Spleen (tissue), 11 donors: ENCODE data around the gene COL12A1. TPM values are rescaled to one million over a fixed set of nuclear protein-coding genes. Genes with fewer than 3 reads are reported as not detected.

Experiments
- DNase-seq: peaks from one replicate; pipeline ENCODE4 v3.0.0-alpha.2; 2020
- H3K27ac ChIP-seq, 8 donors: fragments of 200-600 bp; sonication (generic) in 7 of 8; 1 replicate in 4 of 8; 2 replicates in 4 of 8; pipeline versions ENCODE4 v1.5.0 to v1.8.0; 2016 to 2021; ENCODE audit warnings: inconsistent platforms in 4 of 8, mild to moderate bottlenecking in 4 of 8, moderate library complexity in 1 of 8
- H3K27me3 ChIP-seq, 7 donors: fragments of 200-600 bp; sonication (generic) in 6 of 7; replicated peaks in 1 of 7; 1 replicate in 4 of 7; 2 replicates in 3 of 7; pipeline versions ENCODE4 v1.5.0 to v1.8.0; 2016 to 2021; ENCODE audit warnings: inconsistent platforms in 3 of 7, mild to moderate bottlenecking in 1 of 7
- H3K36me3 ChIP-seq, 6 donors: fragments of 200-600 bp; sonication (generic) in 5 of 6; 1 replicate in 4 of 6; 2 replicates in 2 of 6; pipeline versions ENCODE4 v1.5.0 to v1.8.0; 2016 to 2021; ENCODE audit warnings: inconsistent platforms in 2 of 6
- H3K4me1 ChIP-seq, 6 donors: fragments of 200-600 bp; sonication (generic) in 5 of 6; 1 replicate in 3 of 6; 2 replicates in 3 of 6; pipeline versions ENCODE4 v1.5.0 to v1.8.0; 2016 to 2021; ENCODE audit warnings: inconsistent platforms in 3 of 6
- H3K4me3 ChIP-seq, 8 donors: fragments of 200-600 bp; sonication (generic) in 7 of 8; 1 replicate in 4 of 8; 2 replicates in 4 of 8; pipeline versions ENCODE4 v1.5.0 to v1.8.0; 2016 to 2021; ENCODE audit warnings: inconsistent platforms in 4 of 8, mild to moderate bottlenecking in 4 of 8, moderate library complexity in 2 of 8
- H3K9me3 ChIP-seq, 8 donors: fragments of 200-600 bp; sonication (generic) in 7 of 8; 1 replicate in 4 of 8; 2 replicates in 4 of 8; pipeline versions ENCODE4 v1.5.0 to v1.8.0; 2016 to 2021; ENCODE audit warnings: inconsistent platforms in 4 of 8
- CTCF ChIP-seq, 11 experiments: fragments of 200-600 bp in 7 of 11; fragments of 450-650 bp in 4 of 11; sonication (generic) in 4 of 11; IDR thresholded peaks in 8 of 11; conservative IDR thresholded peaks in 3 of 11; 1 replicate in 7 of 11; 2 replicates in 4 of 11; pipeline versions ENCODE4 v1.4.0 to v1.8.0; 2016 to 2021; ENCODE audit warnings: antibody characterized with exemption in 11 of 11, inconsistent platforms in 4 of 11, mild to moderate bottlenecking in 1 of 11
- POLR2A ChIP-seq, 3 donors: fragments of 450-650 bp; IDR thresholded peaks; one replicate each; pipeline ENCODE4 v1.5.1; 2017; ENCODE audit warnings: antibody characterized with exemption in 3 of 3, mild to moderate bottlenecking in 1 of 3
- POLR2AphosphoS5 ChIP-seq, 3 donors: sonication (generic); formaldehyde crosslinking; IDR thresholded peaks; one replicate each; pipeline ENCODE4 v1.5.1; 2017; ENCODE audit warnings: antibody characterized with exemption in 3 of 3
- WGBS, 5 donors: extraction: QIAGEN DNeasy Blood & Tissue Kit in 3 of 5; methylation state at CpG; one replicate each; pipeline versions ENCODE4 v1.1.5 to v1.1.7; 2013 to 2018; 5-methylcytosine and 5-hydroxymethylcytosine counted together
- intact Hi-C: fragments of 100-400 bp; cut with DNase I; formaldehyde crosslinking; loops from one replicate; pipeline ENCODE4 v1.15.0; 2023; ENCODE audit warnings: low total_unique reads
- polyA plus RNA-seq, 3 donors: library from polyadenylated mRNA; stranded (reverse); fragments of 200-250 nt; gene quantifications; one replicate each; pipeline ENCODE4 v1.2.1, GENCODE V29; 2013
- total RNA-seq, 7 donors: library from RNA; depleted of rRNA in 3 of 7; stranded (reverse); fragments of >200 nt in 3 of 7; fragmentation: NEBNext Ultra II Directional in 4 of 7; extraction: Animal tissue kit (Norgen Biotek cat#: 25700) in 4 of 7; gene quantifications; one replicate each; pipeline versions ENCODE4 v1.1.0 to v1.2.1, GENCODE V29; 2016 to 2021
- donor health status: healthy with polysubstance abuse.
- donor health status: DM: no; HTN: no; CAD: no; lungs with moderate emphysema.
- donor health status: DM: no; HTN: no; CAD: no.
- donor health status: Bipolar disorder and iron deficiency.
- donor health status: healthy.
- donor health status: DM: no; HTN: no; CAD: no.
- donor health status: DM: yes; HTN: yes; CAD: no.

The COL12A1 gene
- total and polyA plus RNA-seq, 10 donors: 2.5 to 32.6 (median 21.2) TPM

- Histone ChIP-seq H3K4me1 (no peaks in the 10 kb centered on the region), H3K36me3 (no peaks in the 10 kb centered on the region), H3K27me3 (peaks cover 0 to 4% (median 0%) of the 10 kb centered on the region in 7 donors), H3K9me3 (no peaks in the 10 kb centered on the region), H3K4me3 (no peak overlapping the region), H3K27ac (no peak overlapping the region)
- DNase-seq: no peak
- TF ChIP-seq POLR2A (IDR thresholded peaks at IDR 0.05) (no peak), POLR2AphosphoS5 (IDR thresholded peaks at IDR 0.05) (no peak), CTCF (IDR thresholded peaks at IDR 0.05 in 8 of 11, conservative IDR thresholded peaks at IDR 0.05 in 3 of 11) (no peak)
- intact Hi-C loops: no loop called here
- 80 to 90% (median 84%) methylated on average over 9 of the region's 9 CpGs for WGBS, 5 donors
These were observed 75.1 kb downstream of the COL12A1 start for GRCh38 chr6:75130784-75131183.

GRCh38 chr6:75128878-75129570, 76.8 kb downstream of the COL12A1 start:
- TF ChIP-seq POLR2AphosphoS5 (IDR thresholded peaks at IDR 0.05) (no peak), POLR2A (IDR thresholded peaks at IDR 0.05) (no peak), CTCF (IDR thresholded peaks at IDR 0.05 in 8 of 11, conservative IDR thresholded peaks at IDR 0.05 in 3 of 11) (no peak)
- no peaks in the 10 kb centered on the region for H3K36me3 ChIP-seq
- intact Hi-C loops: no loop called here
- no peak overlapping the region for H3K27ac ChIP-seq
- no peaks in the 10 kb centered on the region for H3K4me1 ChIP-seq
- H3K27me3 ChIP-seq: peaks cover 0 to 4% (median 0%) of the 10 kb centered on the region in 7 donors
- no peak overlapping the region for H3K4me3 ChIP-seq
- no peaks in the 10 kb centered on the region for H3K9me3 ChIP-seq
- DNase-seq: no peak
- 45 to 68% (median 51%) methylated on average over 3 of the region's 3 CpGs for WGBS, 5 donors

- H3K4me1 ChIP-seq: no peaks in the 10 kb centered on the region
- no peak overlapping the region for H3K27ac ChIP-seq
- no peak overlapping the region for H3K4me3 ChIP-seq
- no peaks in the 10 kb centered on the region for H3K36me3 ChIP-seq
- TF ChIP-seq POLR2A (IDR thresholded peaks at IDR 0.05): no peak
- no peak for TF ChIP-seq POLR2AphosphoS5 (IDR thresholded peaks at IDR 0.05)
- no peak for TF ChIP-seq CTCF (IDR thresholded peaks at IDR 0.05 in 8 of 11, conservative IDR thresholded peaks at IDR 0.05 in 3 of 11)
- H3K9me3 ChIP-seq: no peaks in the 10 kb centered on the region
- WGBS, 5 donors: 74 to 91% (median 76%) methylated on average over 2 of the region's 2 CpGs
- no peak for DNase-seq
- intact Hi-C loops: no loop called here
- no peaks in the 10 kb centered on the region for H3K27me3 ChIP-seq
These were observed 79.3 kb downstream of the COL12A1 start for GRCh38 chr6:75126518-75126917.

- intact Hi-C loops: no loop called here
- DNase-seq: no peak
- TF ChIP-seq POLR2A (IDR thresholded peaks at IDR 0.05) (no peak), POLR2AphosphoS5 (IDR thresholded peaks at IDR 0.05) (no peak), CTCF (IDR thresholded peaks at IDR 0.05 in 8 of 11, conservative IDR thresholded peaks at IDR 0.05 in 3 of 11) (no peak)
- no peaks in the 10 kb centered on the region for H3K36me3 ChIP-seq
- no peak overlapping the region for H3K4me3 ChIP-seq
- 79 to 85% (median 80%) methylated on average over 2 of the region's 2 CpGs for WGBS, 5 donors
- no peaks in the 10 kb centered on the region for H3K4me1 ChIP-seq
- no peaks in the 10 kb centered on the region for H3K9me3 ChIP-seq
- no peak overlapping the region for H3K27ac ChIP-seq
- no peaks in the 10 kb centered on the region for H3K27me3 ChIP-seq
These were observed 80.9 kb downstream of the COL12A1 start for GRCh38 chr6:75124983-75125382.
